Spinal cord (tissue), 10 donors: ENCODE results near the gene SDR42E1. TPM values are rescaled to one million over a fixed set of nuclear protein-coding genes. Genes with fewer than 3 reads are reported as not detected.
A peak's percentile ranks its signal among the peaks of the same experiment; 100 is the strongest.

Experiments used
- DNase-seq, 6 donors: peaks; one replicate each; pipeline versions ENCODE4 v3.0.0 to v3.0.0-alpha.2; 2013 to 2015; ENCODE audit warnings: low spot score in 6 of 6, low read depth in 4 of 6
- H3K27ac ChIP-seq: one replicate; pipeline ENCODE4 v1.5.1; 2013; ENCODE audit warnings: low read depth, low read length, control low read depth
- H3K27me3 ChIP-seq: one replicate; pipeline ENCODE4 v1.6.1; 2013; ENCODE audit warnings: low read length; ENCODE audit not compliant: control insufficient read depth, insufficient read depth
- H3K36me3 ChIP-seq: one replicate; pipeline ENCODE4 v1.6.1; 2013; ENCODE audit warnings: low read length; ENCODE audit not compliant: control insufficient read depth, insufficient read depth
- H3K4me1 ChIP-seq: one replicate; pipeline ENCODE4 v1.6.1; 2013; ENCODE audit warnings: low read length; ENCODE audit not compliant: control insufficient read depth, insufficient read depth
- H3K4me3 ChIP-seq: one replicate; pipeline ENCODE4 v1.5.1; 2013; ENCODE audit warnings: low read depth, low read length, control low read depth
- H3K9me3 ChIP-seq: one replicate; pipeline ENCODE4 v1.6.1; 2013; ENCODE audit warnings: low read length; ENCODE audit not compliant: control insufficient read depth, insufficient read depth
- WGBS: methylation state at CpG from one replicate; pipeline ENCODE4 v1.1.5; 2013; ENCODE audit warnings: missing lambda C conversion rate; ENCODE audit not compliant: insufficient coverage; 5-methylcytosine and 5-hydroxymethylcytosine counted together
- polyA plus RNA-seq, 2 donors: library from polyadenylated mRNA; unstranded; fragments of 120-200 nt; gene quantifications; one replicate each; pipeline ENCODE4 v1.2.1, GENCODE V29; 2013; ENCODE audit not compliant: insufficient read length in 2 of 2
- total RNA-seq, 2 donors: library from RNA; depleted of rRNA in 1 of 2; stranded (reverse); fragments of 120-200 nt in 1 of 2; fragments of >200 nt in 1 of 2; gene quantifications; one replicate each; pipeline versions ENCODE4 v1.2.3 to v1.2.4, GENCODE V29; 2013 to 2014
- donor health status: healthy.

Gene SDR42E1
- total and polyA plus RNA-seq, 4 donors, result 0.48 to 1.4 (median 1.00) TPM

GRCh38 chr16:82024883-82025282 is 13.6 kb upstream of the SDR42E1 start:
- 60% methylated on average over 1 of the region's 4 CpGs for WGBS
- DNase-seq, result no peak
- no peak overlapping the region for H3K4me3 ChIP-seq

GRCh38 chr16:82024316-82024715 is 13.0 kb upstream of the SDR42E1 start:
- 100% methylated on average over 1 of the region's 1 CpG for WGBS
- H3K36me3 ChIP-seq, result no peaks in the 10 kb centered on the region
- H3K27me3 ChIP-seq, result no peaks in the 10 kb centered on the region
- DNase-seq, result no peak
- no peaks in the 10 kb centered on the region for H3K9me3 ChIP-seq
- H3K27ac ChIP-seq, result no peak overlapping the region
- no peaks in the 10 kb centered on the region for H3K4me1 ChIP-seq
- no peak overlapping the region for H3K4me3 ChIP-seq

More at GRCh38 chr16:82024883-82025282, 13.6 kb upstream of the SDR42E1 start:
- H3K36me3 ChIP-seq, result no peaks in the 10 kb centered on the region
- no peaks in the 10 kb centered on the region for H3K4me1 ChIP-seq
- no peaks in the 10 kb centered on the region for H3K9me3 ChIP-seq
- no peaks in the 10 kb centered on the region for H3K27me3 ChIP-seq
- no peak overlapping the region for H3K27ac ChIP-seq

- DNase-seq, result no peak
- no peaks in the 10 kb centered on the region for H3K36me3 ChIP-seq
- no peak overlapping the region for H3K4me3 ChIP-seq
- H3K4me1 ChIP-seq, result no peaks in the 10 kb centered on the region
- no CpG with 5 or more reads among the region's 7 CpGs for WGBS
- H3K27me3 ChIP-seq, result no peaks in the 10 kb centered on the region
- H3K9me3 ChIP-seq, result no peaks in the 10 kb centered on the region
- H3K27ac ChIP-seq, result no peak overlapping the region
Observed at GRCh38 chr16:82023206-82023605, 11.9 kb upstream of the SDR42E1 start.

- no peak overlapping the region for H3K4me3 ChIP-seq
- no peaks in the 10 kb centered on the region for H3K4me1 ChIP-seq
- DNase-seq, result no peak
- peaks cover 2% of the 10 kb centered on the region for H3K9me3 ChIP-seq
- H3K36me3 ChIP-seq, result no peaks in the 10 kb centered on the region
- WGBS, result 72% methylated on average over 2 of the region's 5 CpGs
- H3K27ac ChIP-seq, result no peak overlapping the region
- no peaks in the 10 kb centered on the region for H3K27me3 ChIP-seq
Observed at GRCh38 chr16:82020051-82020450, 8.8 kb upstream of the SDR42E1 start.

GRCh38 chr16:82019535-82019934 is 8.3 kb upstream of the SDR42E1 start:
- no peaks in the 10 kb centered on the region for H3K36me3 ChIP-seq
- H3K9me3 ChIP-seq, result peaks cover 2% of the 10 kb centered on the region
- no peak overlapping the region for H3K4me3 ChIP-seq
- H3K27me3 ChIP-seq, result no peaks in the 10 kb centered on the region
- 62% methylated on average over 5 of the region's 8 CpGs for whole genome bisulfite sequencing
- no peak for DNase-seq
- no peak overlapping the region for H3K27ac ChIP-seq
- H3K4me1 ChIP-seq, result no peaks in the 10 kb centered on the region

GRCh38 chr16:82017911-82018568 is 6.8 kb upstream of the SDR42E1 start:
- peak in 1 of 6 donors; percentile 82 for DNase-seq
- 100% methylated on average over 2 of the region's 6 CpGs for WGBS

GRCh38 chr16:82016964-82017363 is 5.7 kb upstream of the SDR42E1 start:
- no peak overlapping the region for H3K27ac ChIP-seq

More at GRCh38 chr16:82017911-82018568, 6.8 kb upstream of the SDR42E1 start:
- Histone ChIP-seq H3K4me1 (no peaks in the 10 kb centered on the region), H3K9me3 (peaks cover 2% of the 10 kb centered on the region), H3K27me3 (no peaks in the 10 kb centered on the region), H3K4me3 (no peak overlapping the region), H3K36me3 (no peaks in the 10 kb centered on the region), H3K27ac (no peak overlapping the region)

GRCh38 chr16:82016263-82016662 is 5.0 kb upstream of the SDR42E1 start:
- H3K27ac ChIP-seq, result no peak overlapping the region

More at GRCh38 chr16:82016964-82017363, 5.7 kb upstream of the SDR42E1 start:
- H3K27me3 ChIP-seq, result no peaks in the 10 kb centered on the region
- peaks cover 2% of the 10 kb centered on the region for H3K9me3 ChIP-seq
- no peaks in the 10 kb centered on the region for H3K4me1 ChIP-seq
- no peak for DNase-seq
- H3K4me3 ChIP-seq, result no peak overlapping the region
- no peaks in the 10 kb centered on the region for H3K36me3 ChIP-seq
- 57% methylated on average over 1 of the region's 2 CpGs for WGBS

GRCh38 chr16:82013139-82013538 is 1.9 kb upstream of the SDR42E1 start:
- Histone ChIP-seq H3K27ac (no peak overlapping the region), H3K36me3 (no peaks in the 10 kb centered on the region), H3K9me3 (peaks cover 8% of the 10 kb centered on the region), H3K4me1 (no peaks in the 10 kb centered on the region), H3K4me3 (no peak overlapping the region), H3K27me3 (peaks cover 7% of the 10 kb centered on the region)
- peak in 1 of 6 donors; percentile 11 for DNase-seq
- WGBS, result 100% methylated on average over 1 of the region's 2 CpGs

More at GRCh38 chr16:82016263-82016662, 5.0 kb upstream of the SDR42E1 start:
- Histone ChIP-seq H3K27me3 (peaks cover 4% of the 10 kb centered on the region), H3K4me3 (no peak overlapping the region), H3K4me1 (no peaks in the 10 kb centered on the region), H3K36me3 (no peaks in the 10 kb centered on the region), H3K9me3 (peaks cover 2% of the 10 kb centered on the region)
- 56% methylated on average over 1 of the region's 7 CpGs for WGBS
- DNase-seq, result peak in 1 of 6 donors; percentile 69

GRCh38 chr16:82010649-82011048 is 621 bp downstream of the SDR42E1 start:
- Histone ChIP-seq H3K4me3 (no peak overlapping the region), H3K27me3 (peaks cover 7% of the 10 kb centered on the region), H3K36me3 (no peaks in the 10 kb centered on the region), H3K27ac (no peak overlapping the region), H3K4me1 (no peaks in the 10 kb centered on the region), H3K9me3 (peaks cover 8% of the 10 kb centered on the region)
- no peak for DNase-seq
- 89% methylated on average over 8 of the region's 8 CpGs for WGBS
